Stromal cell of bone marrow (primary cell): ENCODE results near the gene SMIM38.

Source experiments
- DNase-seq: peaks from one replicate; pipeline ENCODE4 v3.0.0-alpha.2; 2012; ENCODE audit warnings: low read depth

SMIM38 gene

GRCh38 chr11:69155302-69156234 lies at the start of gene SMIM38:
Gene SMIM38 (plus strand): TSS chr11:69155935. CDS start chr11:69157847, 1,912 bp downstream.
- no peak for DNase-seq

GRCh38 chr11:69106031-69106811 lies 49.5 kb upstream of the SMIM38 start:
- DNase-seq, result no peak

- DNase-seq, result no peak
These were observed 48.3 kb upstream of the SMIM38 start for GRCh38 chr11:69107413-69107812.

- no peak for DNase-seq
These were observed 47.7 kb upstream of the SMIM38 start for GRCh38 chr11:69108030-69108429.

GRCh38 chr11:69108559-69108958 lies 47.2 kb upstream of the SMIM38 start:
- DNase-seq, result no peak

GRCh38 chr11:69109101-69109500 lies 46.6 kb upstream of the SMIM38 start:
- no peak for DNase-seq

GRCh38 chr11:69110451-69110850 lies 45.3 kb upstream of the SMIM38 start:
- DNase-seq, result no peak

- no peak for DNase-seq
These were observed 43.9 kb upstream of the SMIM38 start for GRCh38 chr11:69111624-69112542.

- DNase-seq, result no peak
These were observed 42.5 kb upstream of the SMIM38 start for GRCh38 chr11:69113226-69113625.

GRCh38 chr11:69113646-69114340 lies 41.9 kb upstream of the SMIM38 start:
- DNase-seq, result no peak

- DNase-seq, result no peak
These were observed 41.4 kb upstream of the SMIM38 start for GRCh38 chr11:69114362-69114761.

- no peak for DNase-seq
These were observed 40.8 kb upstream of the SMIM38 start for GRCh38 chr11:69114811-69115523.

- no peak for DNase-seq
These were observed 39.9 kb upstream of the SMIM38 start for GRCh38 chr11:69115586-69116560.

GRCh38 chr11:69116671-69117070 lies 39.1 kb upstream of the SMIM38 start:
- DNase-seq, result no peak

GRCh38 chr11:69119190-69119589 lies 36.5 kb upstream of the SMIM38 start:
- DNase-seq, result no peak

- no peak for DNase-seq
These were observed 35.4 kb upstream of the SMIM38 start for GRCh38 chr11:69120096-69120875.

- DNase-seq, result no peak
These were observed 34.7 kb upstream of the SMIM38 start for GRCh38 chr11:69121021-69121420.

GRCh38 chr11:69121621-69122325 lies 34.0 kb upstream of the SMIM38 start:
- no peak for DNase-seq
